Activated CD8-positive, alpha-beta memory T cell treated with anti-CD3 and anti-CD28 coated beads for 24 hours (primary cell): ENCODE measurements around the gene BEST4.
"Not testable (repeated sequence)": the region's sequence is repeated elsewhere in the genome, so short reads cannot be mapped to it uniquely, and the experiment has no call there.

Experiments
- DNase-seq: peaks from one replicate; pipeline ENCODE4 v3.0.0-alpha.2; 2020

The BEST4 gene

GRCh38 chr1:44801491-44802305, 13.7 kb upstream of the BEST4 start:
- peak; percentile 72 for DNase-seq

GRCh38 chr1:44799770-44800584, 12.0 kb upstream of the BEST4 start, which contains the start of gene PLK3:
Gene PLK3, plus strand, starts transcription at chr1:44800377. Its CDS starts 87 bp downstream, at chr1:44800464.
- peak; percentile 99 for DNase-seq

- DNase-seq = no peak
These were observed 10.8 kb upstream of the BEST4 start for GRCh38 chr1:44798481-44799365.

- not testable (repeated sequence) for DNase-seq
These were observed 9.9 kb upstream of the BEST4 start for GRCh38 chr1:44797886-44798285.

GRCh38 chr1:44792736-44793502, 4.9 kb upstream of the BEST4 start:
- no peak for DNase-seq

GRCh38 chr1:44790968-44791801, 3.2 kb upstream of the BEST4 start:
- no peak for DNase-seq

- no peak for DNase-seq
These were observed 464 bp downstream of the BEST4 start for GRCh38 chr1:44787506-44787905.

- peak; percentile 64 for DNase-seq
These were observed 1.0 kb downstream of the BEST4 start for GRCh38 chr1:44786841-44787426.

GRCh38 chr1:44786138-44786840, 1.7 kb downstream of the BEST4 start:
- peak; percentile 94 for DNase-seq

GRCh38 chr1:44785501-44786137, 2.4 kb downstream of the BEST4 start:
- DNase-seq = no peak

GRCh38 chr1:44785029-44785380, 3.0 kb downstream of the BEST4 start:
- no peak for DNase-seq

- DNase-seq = peak; percentile 79
These were observed 3.6 kb downstream of the BEST4 start for GRCh38 chr1:44784094-44785028.

GRCh38 chr1:44783697-44784093, 4.3 kb downstream of the BEST4 start:
- DNase-seq = no peak

GRCh38 chr1:44780583-44781121, 7.3 kb downstream of the BEST4 start:
- DNase-seq = no peak

GRCh38 chr1:44778705-44779576, 9.0 kb downstream of the BEST4 start:
- no peak for DNase-seq

GRCh38 chr1:44777969-44778635, 9.9 kb downstream of the BEST4 start:
- DNase-seq = no peak

GRCh38 chr1:44777547-44777946, 10.4 kb downstream of the BEST4 start:
- no peak for DNase-seq
